GM18498 (cell line): ENCODE measurements around the gene RNASE1.
"Not testable (repeated sequence)": the region's sequence is repeated elsewhere in the genome, so short reads cannot be mapped to it uniquely, and the experiment has no call there.

Experiments
- ATAC-seq: cut with Tn5 transposase; IDR thresholded peaks from one replicate; pipeline ENCODE4 v1.9.1; 2021; ENCODE audit warnings: mild to moderate bottlenecking, moderate library complexity; ENCODE audit not compliant: unreplicated experiment

Gene RNASE1

DNA sequence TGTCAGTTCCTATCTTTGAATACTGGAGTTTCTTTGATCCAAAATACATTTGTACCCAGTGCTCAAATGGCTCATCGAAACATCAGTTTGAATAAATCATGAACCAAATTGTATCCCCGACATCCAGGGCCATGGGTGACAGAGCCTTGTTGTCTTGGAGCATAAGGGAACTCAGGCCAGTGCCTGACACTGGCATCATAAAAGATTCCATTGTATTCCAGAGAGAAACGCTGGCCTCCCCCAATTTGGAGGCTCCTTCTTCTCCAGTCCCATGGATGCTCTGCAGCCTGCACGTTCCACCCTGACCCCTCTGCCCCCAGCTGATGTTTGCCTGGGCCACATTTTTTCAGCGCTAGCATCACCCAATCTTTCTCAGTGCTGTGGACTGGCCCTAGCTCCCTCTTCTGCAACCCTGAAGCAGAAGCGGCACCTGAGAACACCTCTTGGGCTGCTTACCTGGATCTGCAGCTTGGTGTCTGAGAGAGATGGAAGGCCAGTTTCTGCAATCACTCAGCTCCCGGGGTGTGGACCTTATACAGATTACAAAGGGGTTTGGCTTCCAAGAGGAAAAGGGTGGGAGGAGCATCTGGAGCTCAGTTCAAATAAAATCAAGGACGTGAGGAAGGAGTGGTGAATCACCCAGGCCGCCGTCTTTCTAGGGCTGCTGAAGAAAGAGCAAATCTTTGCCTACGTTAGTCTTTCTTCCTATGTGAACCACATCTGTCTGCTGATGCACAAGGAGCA is at the start of gene RNASE1:
Gene RNASE1 (minus strand): TSS at position 504 of the 744 bp plus-strand sequence. CDS start 776 bp downstream, outside the sequence.
- no peak for ATAC-seq

DNA sequence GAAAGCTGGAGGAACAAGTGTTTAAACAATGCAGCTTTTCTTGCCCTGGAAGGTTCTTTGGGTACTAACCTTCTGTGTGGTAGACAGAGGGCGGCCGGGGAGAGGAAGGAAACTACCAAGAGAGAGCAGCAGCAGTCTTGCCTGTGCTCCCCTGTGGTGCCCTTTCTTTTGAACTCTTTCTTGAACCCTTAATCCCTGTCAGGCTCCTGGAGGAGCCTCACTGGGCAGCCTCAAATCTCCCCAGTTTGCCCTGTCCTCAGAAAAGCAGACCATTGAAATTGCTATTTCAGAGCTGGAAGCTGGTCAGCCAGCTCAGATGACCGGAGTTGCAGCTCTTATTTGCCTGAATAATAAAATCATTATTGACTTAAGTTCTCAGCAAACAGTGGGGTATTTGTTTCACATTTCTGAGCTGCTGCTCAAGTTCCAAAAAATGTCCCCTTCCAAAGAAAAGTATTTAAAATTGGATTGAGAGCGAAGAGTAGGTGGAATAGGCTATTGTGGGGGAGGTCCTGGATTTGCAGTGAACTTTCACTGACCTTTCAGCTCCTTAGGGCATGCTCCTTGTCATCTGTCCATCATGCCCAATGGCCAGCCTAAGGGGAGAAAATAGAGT is 46.4 kb upstream of the RNASE1 start:
- ATAC-seq: no peak

DNA sequence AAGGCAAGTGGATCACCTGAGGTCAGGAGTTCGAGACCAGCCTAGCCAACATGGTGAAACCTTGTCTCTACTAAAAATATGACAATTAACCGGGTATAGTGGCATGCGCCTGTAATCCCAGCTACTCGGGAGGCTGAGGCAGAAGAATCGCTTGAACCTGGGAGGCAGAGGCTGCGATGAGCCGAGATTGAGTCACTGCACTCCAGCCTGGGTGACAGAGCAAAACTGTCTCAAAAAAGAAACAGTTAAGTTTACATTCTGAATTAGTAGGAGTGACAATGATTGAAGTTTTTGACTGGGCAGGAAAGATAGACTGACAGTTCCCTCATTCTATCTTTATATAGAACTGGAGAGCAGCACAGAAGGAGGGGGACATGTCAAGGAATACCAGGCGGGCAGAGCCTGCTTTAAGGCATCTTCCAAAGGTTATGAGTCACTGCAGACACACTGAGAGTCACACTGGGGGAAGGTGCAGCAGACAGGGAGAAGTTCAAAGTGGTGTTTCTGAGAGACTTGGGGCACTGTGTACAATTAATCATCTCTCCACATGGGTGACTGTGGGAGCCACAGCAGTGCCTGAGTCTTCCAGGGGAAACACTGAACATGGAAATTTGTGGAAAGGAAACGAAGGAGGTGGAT is 45.8 kb upstream of the RNASE1 start:
- ATAC-seq: no peak

DNA sequence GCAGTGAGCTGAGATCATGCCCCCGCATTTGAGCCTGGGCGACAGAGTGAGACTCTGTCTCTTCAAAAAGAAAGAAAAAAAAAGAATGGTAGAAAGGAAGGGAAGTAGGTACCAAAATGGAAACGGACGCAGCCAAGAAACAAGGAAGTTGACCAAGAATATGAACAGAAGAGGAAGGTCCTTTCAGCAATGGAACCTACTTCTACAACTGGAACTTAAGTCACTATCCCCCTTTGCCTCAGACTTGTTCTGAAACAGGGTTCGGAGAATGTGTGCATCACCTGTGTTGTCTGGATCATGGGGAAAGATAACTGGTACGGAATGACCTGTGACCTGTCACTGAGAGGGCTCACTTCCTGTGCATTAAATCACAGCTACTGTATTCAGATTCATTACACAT is 43.9 kb upstream of the RNASE1 start:
- ATAC-seq: no peak

DNA sequence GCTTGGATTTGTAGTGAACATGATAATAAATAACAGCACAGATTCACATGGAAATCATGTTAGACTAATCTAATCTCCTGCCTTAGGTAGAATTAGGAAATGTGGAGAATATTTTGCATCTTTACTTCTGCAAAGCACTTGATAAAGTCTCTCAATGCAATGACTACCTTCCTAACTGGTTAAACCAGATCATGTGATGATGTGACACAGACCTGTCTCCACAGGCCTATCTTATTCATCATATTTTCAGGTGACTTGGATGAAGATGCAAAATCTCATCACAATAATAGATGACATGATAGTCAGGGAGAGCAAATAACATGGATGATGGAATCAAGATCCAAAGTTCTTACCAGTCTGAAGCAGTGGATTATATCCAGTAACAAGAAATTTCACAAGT is 38.5 kb upstream of the RNASE1 start:
- no peak for ATAC-seq

DNA sequence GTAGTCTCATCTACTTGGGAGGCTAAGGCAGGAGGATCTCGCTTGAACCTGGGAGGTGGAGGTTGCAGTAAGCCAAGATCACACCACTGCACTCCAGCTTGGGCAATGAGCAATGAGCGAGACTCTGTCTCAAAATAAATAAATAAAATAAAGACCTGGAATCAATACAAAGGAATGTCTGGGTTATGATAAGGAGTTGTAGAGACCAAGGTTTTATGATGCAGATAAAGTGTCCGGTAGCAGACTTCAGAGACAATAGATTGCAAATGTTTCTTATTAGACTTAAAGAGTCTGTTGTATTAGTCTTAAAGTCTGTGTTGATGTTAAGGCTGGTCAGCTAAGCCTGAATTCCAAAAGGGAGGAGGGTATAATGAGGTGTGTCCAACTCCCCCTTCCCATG is 35.2 kb upstream of the RNASE1 start:
- no peak for ATAC-seq

DNA sequence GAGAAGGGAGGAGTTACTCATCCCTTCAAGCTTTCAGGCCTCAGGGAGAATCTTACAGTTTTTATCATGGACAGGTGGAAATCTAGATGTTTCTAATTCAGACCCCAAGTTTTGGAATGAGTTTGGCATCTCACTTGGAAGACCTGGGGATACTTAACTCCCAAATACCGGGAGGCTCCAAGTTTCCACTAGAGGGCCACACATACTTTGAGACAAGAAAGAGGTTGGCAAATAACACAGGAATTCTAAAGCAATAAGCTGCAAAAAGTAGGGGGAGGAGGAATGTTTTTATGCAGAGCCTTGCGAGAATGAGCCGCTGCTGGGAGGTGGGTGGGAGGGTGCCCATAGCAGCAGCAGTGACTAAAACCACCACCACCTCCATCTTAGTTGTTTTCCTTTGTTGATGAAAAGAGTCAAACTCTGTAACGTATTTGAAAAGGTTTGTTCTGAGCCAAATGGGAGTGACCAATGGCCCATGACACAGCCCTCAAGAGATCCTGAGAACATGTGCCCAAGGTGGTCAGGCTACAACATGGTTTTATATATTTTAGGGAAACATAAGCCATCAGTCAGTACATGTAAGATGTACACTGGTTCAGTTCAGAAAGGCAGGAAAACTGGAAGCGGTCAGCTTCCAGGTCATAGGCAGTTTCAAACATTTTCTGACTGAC is 34.2 kb upstream of the RNASE1 start:
- ATAC-seq: no peak

DNA sequence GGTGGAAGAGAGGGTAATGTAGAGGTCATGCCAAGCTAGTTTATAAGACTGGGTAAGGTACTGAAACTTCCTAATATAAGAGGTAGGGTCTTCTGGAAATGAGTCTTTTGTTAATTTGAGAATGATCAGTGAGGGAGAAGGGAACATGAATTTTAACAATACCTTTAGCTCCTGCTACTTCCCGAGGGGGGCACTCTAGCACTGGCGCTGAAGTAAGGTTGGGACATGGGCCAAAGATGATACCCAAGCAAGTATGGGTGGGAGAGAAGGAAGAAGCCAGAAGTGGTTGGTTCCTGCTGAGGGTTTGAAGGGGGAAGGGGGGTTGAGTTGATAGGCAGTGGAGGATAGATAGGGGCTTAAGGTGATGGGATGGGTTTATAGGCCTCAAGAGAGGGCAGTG is 32.3 kb upstream of the RNASE1 start:
- no peak for ATAC-seq

DNA sequence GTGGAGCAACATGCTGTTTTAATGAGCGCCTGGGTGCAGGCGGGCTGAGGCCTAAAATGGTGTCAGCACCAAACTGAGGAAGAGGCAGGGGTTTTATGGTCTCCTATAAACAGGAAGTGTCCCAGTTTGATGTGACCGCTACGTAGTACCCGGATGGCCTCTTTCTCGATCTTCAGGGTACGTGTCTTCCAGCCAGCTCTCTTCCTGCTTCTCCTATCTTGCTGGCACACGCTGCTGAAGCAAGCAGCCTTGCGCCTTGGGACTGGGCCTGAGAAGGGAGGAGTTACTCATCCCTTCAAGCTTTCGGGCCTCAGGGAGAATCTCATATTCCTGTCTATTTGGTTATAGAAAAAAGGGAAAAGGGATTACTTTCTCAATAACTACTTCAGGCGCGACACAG is 28.2 kb upstream of the RNASE1 start:
- ATAC-seq: no peak

DNA sequence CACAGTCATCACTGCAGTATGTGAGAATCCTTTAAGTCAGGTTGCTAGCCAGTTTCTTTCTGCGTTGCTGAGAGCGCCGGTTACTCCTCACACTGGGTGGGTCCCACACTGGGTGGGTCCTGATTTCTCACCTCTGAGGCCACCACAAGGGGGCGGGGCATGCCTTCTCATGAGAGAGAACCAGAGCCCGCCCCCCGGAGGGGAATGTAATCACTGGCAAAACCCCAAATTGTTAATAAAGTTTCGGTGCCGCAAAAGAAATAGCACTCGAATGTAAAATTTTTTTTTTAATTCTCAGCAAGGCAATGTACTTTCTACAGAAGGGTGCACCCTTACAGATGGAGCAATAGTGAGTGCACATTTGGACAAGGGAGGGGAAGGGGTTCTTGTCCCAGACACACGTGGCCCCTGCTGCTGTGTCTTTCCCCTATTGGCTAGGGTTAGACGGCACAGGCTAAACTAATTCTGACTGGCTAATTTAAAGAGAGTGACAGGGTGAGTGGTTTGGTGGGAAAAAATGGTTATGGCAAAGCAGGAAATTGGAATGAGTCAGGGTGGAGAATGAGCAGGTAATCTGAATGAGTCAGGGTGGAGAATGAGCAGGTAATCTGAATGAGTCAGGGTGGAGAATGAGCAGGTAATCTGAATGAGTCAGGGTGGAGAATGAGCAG is 25.5 kb upstream of the RNASE1 start:
- not testable (repeated sequence) for ATAC-seq

DNA sequence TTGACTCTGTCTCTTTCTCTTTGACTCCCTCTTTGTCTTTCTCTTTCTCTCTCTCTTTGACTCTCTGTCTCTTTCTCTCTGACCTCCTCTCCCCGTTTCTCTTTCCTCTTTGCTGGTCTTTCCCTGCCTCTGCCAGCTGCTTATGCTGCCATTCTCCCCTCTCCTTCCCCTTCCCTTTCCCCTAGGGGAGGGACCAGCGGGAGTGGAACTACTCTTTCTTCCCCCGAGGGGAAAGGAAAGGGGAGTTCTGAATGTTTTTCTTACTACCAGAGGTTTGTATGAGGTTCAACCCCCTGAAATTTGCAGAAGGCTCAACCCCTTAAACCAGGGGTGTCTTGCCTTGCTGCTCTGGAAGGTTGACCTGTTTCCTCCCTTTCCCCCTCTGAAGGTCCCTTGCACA is 24.7 kb upstream of the RNASE1 start:
- no peak for ATAC-seq

DNA sequence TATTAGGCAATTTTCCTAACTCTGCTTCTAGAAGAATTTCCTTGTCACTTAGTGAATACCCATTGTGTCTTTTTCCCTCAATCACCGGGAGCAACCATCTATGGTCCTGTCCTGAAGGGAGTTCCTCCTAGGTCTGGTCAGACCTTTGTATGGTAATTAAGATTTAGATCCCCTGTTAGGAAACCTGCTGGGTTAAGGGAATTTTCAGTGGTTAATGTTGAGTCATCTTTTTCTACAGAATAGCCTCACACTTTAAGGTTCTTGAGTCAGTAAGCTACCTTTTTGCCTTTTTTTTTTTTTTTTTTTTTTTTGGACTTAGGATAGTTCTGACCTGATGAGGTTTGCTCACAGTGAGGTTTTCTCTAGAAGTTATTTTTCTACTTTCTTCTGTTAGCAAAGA is 24.0 kb upstream of the RNASE1 start:
- not testable (repeated sequence) for ATAC-seq

DNA sequence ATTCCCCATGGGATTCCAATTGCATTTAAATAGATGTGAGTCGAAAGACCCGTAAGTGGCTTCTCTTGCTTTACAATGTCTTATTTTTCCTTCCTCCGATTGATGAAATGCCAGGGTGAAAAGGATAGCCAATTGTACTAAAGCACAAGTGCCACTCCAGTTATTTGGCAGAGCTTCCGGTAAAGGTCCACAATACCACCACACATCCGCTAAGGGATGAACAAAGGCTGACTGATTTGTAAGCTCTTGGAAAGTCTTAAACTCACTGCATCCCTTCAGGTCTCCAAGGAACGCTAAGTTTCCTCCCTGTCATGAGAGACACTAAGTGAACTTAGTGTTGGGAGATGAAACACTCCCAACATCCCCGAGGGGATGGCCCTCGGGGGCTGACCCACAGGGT is 21.2 kb upstream of the RNASE1 start:
- no peak for ATAC-seq

DNA sequence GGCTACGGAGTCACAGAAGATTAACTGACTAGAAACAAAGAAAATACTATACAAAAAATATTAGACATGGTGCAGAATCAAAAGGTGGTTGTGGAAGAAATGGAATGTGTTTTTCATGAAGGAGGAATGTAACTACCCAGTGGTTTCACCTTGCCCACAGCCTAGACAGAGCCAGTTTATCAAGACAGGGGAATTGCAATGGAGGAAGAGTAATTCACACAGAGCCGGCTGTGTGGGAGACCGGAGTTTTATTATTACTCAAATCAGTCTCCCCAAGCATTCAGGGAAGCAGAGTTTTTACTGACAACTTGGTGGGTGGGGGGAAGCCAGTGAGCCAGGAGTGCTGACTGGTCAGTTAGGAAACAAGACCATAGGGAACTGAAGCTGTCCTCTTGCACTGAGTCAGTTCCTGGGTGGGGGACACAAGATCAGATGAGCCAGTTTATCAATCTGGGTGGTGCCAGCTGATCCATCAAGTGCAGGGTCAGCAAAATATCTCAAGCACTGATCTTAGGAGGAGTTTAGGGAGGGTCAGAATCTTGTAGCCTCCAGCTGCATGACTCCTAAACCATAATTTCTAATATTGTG is 19.0 kb upstream of the RNASE1 start:
- not testable (repeated sequence) for ATAC-seq

DNA sequence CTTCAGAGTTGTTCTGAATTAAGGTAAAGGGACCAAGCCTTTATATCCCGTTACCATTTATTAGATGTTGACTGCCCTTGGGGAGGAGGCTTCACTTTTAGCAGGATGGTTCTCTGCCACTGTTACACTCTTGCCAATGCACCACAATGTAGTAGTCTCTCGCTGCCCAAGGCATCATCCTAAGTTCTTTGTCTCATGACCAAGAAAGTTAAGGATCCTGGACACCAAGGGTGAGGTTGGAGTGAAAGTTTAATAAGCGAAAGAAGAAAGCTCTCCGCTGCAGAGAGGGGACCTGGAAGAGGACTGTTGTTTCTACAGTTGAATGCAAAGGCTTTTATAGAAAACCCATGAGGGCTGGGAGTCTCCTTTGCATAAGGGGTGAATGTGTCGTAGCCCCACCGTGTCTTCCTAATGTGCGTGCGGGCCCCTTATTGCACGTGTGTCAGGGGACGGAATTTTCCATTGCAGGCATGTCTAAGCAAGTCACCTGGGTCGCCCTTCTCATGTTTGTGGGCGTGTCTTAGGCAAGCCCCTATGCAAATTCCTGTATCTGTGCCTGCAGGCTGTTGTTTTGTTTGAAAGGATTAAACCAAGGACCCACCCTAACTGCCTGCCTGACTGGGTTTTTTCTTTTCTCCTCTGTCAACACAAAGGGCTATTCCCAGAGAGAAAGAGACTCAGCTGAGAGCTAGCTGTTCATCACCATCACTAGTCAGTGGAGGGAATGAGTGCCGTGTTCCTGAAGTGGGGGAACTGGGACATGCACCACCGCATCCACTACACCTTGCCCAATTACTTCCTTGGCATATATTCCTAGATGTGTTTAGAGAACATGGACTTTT is 17.6 kb upstream of the RNASE1 start:
- ATAC-seq: no peak

DNA sequence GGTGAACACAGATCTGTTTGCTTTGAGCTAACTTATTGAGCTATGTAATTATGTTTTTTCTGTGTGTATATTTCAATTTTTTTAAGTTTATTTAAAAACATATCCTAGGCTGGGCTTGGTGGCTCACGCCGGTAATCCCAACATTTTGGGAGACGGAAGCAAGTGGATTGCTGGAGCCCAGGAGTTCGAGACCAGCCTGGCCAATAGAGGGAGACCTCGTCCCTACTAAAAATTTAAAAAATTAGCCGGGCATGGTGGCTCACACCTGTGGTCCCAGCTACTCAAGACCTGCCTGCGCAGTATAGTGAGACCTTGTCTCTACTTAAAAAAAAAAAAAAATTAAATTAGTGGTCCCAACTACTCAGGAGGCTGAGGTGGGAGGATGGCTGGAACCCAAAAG is 16.2 kb upstream of the RNASE1 start:
- ATAC-seq: no peak

DNA sequence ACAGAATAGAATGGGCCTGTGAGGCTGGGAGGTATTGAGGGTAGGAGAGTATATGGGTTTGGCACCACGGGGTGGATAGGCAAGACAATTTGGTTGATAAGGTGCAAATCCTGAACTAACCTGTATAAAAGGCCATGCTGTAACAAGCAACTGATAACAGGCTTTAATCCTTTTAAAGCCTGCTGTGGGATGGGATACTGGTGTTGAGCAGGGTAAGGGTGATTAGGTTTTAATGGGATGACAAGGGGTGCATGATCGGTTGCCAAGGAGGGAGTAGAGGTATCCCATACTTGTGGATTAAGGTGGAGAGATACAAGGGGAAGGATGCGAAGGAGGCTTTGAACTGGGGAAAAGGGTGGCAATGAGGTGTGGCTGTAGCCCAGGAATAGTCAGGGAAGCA is 13.3 kb upstream of the RNASE1 start:
- not testable (repeated sequence) for ATAC-seq

DNA sequence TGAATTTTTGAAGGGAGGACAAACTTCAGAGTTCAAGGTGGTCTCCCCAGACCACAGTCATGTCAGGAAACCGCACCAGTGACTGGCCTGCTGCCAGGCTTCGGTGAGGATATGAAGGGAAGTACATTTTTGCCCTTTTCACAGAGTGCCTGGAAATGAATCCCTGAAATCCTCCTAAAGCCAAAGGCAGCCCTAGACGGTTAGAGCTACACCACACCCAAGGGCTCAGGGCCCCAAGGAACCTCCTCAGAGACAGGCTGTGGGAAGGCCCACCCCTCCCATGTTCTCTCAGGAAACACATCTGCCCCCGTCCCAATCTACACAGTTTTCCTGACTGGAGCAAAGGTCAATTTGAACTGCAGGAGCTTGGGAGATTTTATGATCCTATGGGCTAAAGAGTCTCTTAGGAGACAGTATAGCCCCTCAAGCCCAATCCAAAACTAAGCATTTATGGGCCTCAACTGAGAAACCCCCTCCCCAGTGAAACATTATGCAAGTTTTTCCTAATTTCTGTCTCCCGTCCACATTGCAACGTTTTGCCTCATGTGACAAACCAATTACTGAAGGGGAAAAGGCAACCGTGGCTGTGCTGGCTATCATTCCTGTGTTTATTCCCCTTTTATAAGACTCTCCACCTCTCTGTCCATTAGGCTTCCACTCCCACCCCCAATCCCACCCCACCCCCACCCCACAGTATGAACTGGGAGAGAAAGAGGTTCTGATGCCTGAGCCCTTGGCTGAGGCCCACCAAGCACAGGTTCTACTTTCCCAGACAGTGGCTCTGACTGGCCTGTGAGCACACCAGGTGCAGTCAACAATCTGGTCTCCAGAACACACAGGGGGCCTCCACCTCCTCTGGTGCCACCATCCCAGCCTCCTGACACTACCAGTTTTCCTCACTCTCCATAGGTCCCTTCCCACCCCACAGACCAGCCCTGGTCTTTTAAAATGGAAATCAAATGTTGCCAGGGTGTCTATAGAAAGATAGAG is 9.6 kb upstream of the RNASE1 start:
- ATAC-seq: no peak

DNA sequence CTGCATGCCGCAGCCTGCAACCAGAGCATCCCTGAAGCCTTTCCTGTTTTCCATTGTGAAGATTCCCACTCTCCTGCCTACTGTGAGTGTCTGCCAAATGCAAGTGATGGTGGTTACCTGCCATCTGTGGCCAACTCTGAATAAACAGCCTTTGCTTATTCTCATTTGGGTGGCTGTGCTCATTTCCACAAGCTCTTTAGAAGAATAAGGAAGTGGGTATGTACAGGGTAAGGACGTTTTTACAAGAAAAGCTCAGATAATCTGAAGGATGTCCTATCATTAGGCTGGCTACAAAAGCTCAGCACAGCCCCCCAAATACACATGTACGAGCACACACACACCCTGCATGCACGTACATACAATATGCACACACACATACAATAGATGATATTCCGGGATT is 7.3 kb upstream of the RNASE1 start:
- no peak for ATAC-seq
